AG09309 (cell line): ENCODE results near the gene POLR2M.

ENCODE experiments used
- DNase-seq: peaks from one replicate; pipeline ENCODE4 v3.0.0-alpha.2; 2010; ENCODE audit warnings: low read depth
- H3K4me3 ChIP-seq: 2 replicates; pipeline ENCODE4 v1.5.1; 2011; ENCODE audit warnings: mild to moderate bottlenecking, low read depth, low read length, moderate library complexity; ENCODE audit not compliant: control insufficient read depth
- CTCF ChIP-seq: IDR thresholded peaks from 2 replicates; pipeline ENCODE4 v1.5.1; 2011; ENCODE audit warnings: mild to moderate bottlenecking, low read depth, low read length, inconsistent platforms; ENCODE audit not compliant: insufficient read depth, control insufficient read depth; ENCODE audit errors: missing control alignments

The POLR2M gene

GRCh38 chr15:57665939-57666338, 40.6 kb upstream of the POLR2M start:
- DNase-seq = no peak
- no peak overlapping the region for H3K4me3 ChIP-seq
- no peak for TF ChIP-seq CTCF

GRCh38 chr15:57667171-57667849, 39.2 kb upstream of the POLR2M start:
- no peak for DNase-seq
- TF ChIP-seq CTCF = peak; percentile 61
- 0 out of 2 replicates have a peak overlapping the region, but pooled peaks have one; percentile 18 for H3K4me3 ChIP-seq

- DNase-seq = no peak
- TF ChIP-seq CTCF = no peak
- H3K4me3 ChIP-seq = no peak overlapping the region
Measured at GRCh38 chr15:57668016-57668415, 38.5 kb upstream of the POLR2M start.

GRCh38 chr15:57671636-57672035, 34.9 kb upstream of the POLR2M start:
- no peak overlapping the region for H3K4me3 ChIP-seq
- no peak for TF ChIP-seq CTCF
- DNase-seq = no peak

GRCh38 chr15:57675481-57676181, 30.9 kb upstream of the POLR2M start:
- no peak for TF ChIP-seq CTCF
- H3K4me3 ChIP-seq = no peak overlapping the region
- no peak for DNase-seq

- no peak for DNase-seq
- TF ChIP-seq CTCF = no peak
- H3K4me3 ChIP-seq = no peak overlapping the region
Measured at GRCh38 chr15:57676585-57676984, 29.9 kb upstream of the POLR2M start.

GRCh38 chr15:57677204-57677603, 29.3 kb upstream of the POLR2M start:
- no peak for DNase-seq
- TF ChIP-seq CTCF = no peak
- H3K4me3 ChIP-seq = no peak overlapping the region
